Neural progenitor cell (in vitro differentiated cells): ENCODE data around the gene ZNF618. TPM values are rescaled to one million over a fixed set of nuclear protein-coding genes. Genes with fewer than 3 reads are reported as not detected.

Experiments used
- DNase-seq: peaks from one replicate; pipeline ENCODE4 v3.0.0-alpha.2; 2016; ENCODE audit warnings: low spot score
- H2AFZ ChIP-seq: fragments of 200-600 bp; sonication (generic); replicated peaks from 2 replicates; pipeline ENCODE4 v1.6.1; 2016; ENCODE audit warnings: antibody characterized with exemption
- H3F3A ChIP-seq: fragments of 200-600 bp; sonication (generic); 2 replicates; pipeline ENCODE4 v1.6.1; 2016; ENCODE audit warnings: antibody characterized with exemption, low read depth
- H3K27ac ChIP-seq: fragments of 200-600 bp; sonication (generic); 2 replicates; pipeline ENCODE4 v1.5.1; 2016; ENCODE audit warnings: mild to moderate bottlenecking
- H3K27me3 ChIP-seq: fragments of 200-600 bp; sonication (generic); 2 replicates; pipeline ENCODE4 v1.6.1; 2016; ENCODE audit warnings: mild to moderate bottlenecking, moderate library complexity
- H3K36me3 ChIP-seq: fragments of 200-600 bp; sonication (generic); 2 replicates; pipeline ENCODE4 v1.5.1; 2016
- H3K4me1 ChIP-seq: fragments of 200-600 bp; sonication (generic); 2 replicates; pipeline ENCODE4 v1.6.1; 2016; ENCODE audit warnings: mixed run types
- H3K4me2 ChIP-seq: fragments of 200-600 bp; sonication (generic); 2 replicates; pipeline ENCODE4 v1.6.1; 2016
- H3K4me3 ChIP-seq: fragments of 200-600 bp; sonication (generic); 2 replicates; pipeline ENCODE4 v1.5.1; 2016
- H3K79me2 ChIP-seq: fragments of 200-600 bp; sonication (generic); 2 replicates; pipeline ENCODE4 v1.6.1; 2016; ENCODE audit warnings: low read depth
- H3K9ac ChIP-seq: fragments of 200-600 bp; sonication (generic); 2 replicates; pipeline ENCODE4 v1.6.1; 2016
- H3K9me3 ChIP-seq: fragments of 200-600 bp; sonication (generic); 2 replicates; pipeline ENCODE4 v1.5.1; 2016; ENCODE audit warnings: low read depth
- H4K20me1 ChIP-seq: fragments of 200-600 bp; sonication (generic); 2 replicates; pipeline ENCODE4 v1.6.1; 2016; ENCODE audit warnings: low read depth
- H3K27ac Mint-ChIP-seq: 3 replicates; pipeline ENCODE4 v1.8.0; 2021; ENCODE audit warnings: mixed read lengths
- H3K27me3 Mint-ChIP-seq: 2 replicates; pipeline ENCODE4 v1.8.0; 2022; ENCODE audit warnings: low read depth, mild to moderate bottlenecking, inconsistent platforms, moderate library complexity, mixed read lengths; ENCODE audit not compliant: insufficient read depth
- H3K36me3 Mint-ChIP-seq: 3 replicates; pipeline ENCODE4 v1.8.0; 2021; ENCODE audit warnings: mixed read lengths
- H3K4me1 Mint-ChIP-seq: 3 replicates; pipeline ENCODE4 v1.8.0; 2021; ENCODE audit warnings: mixed read lengths
- H3K4me3 Mint-ChIP-seq: 3 replicates; pipeline ENCODE4 v1.8.0; 2021; ENCODE audit warnings: mild to moderate bottlenecking, moderate library complexity, mixed read lengths
- H3K9me3 Mint-ChIP-seq: 3 replicates; pipeline ENCODE4 v1.8.0; 2020; ENCODE audit warnings: mixed read lengths
- CTCF ChIP-seq: fragments of 200-600 bp; sonication (generic); IDR thresholded peaks from 2 replicates; pipeline ENCODE4 v1.5.1; 2017; ENCODE audit warnings: antibody characterized with exemption, mild to moderate bottlenecking
- EZH2 ChIP-seq: fragments of 200-600 bp; sonication (generic); IDR thresholded peaks from 2 replicates; pipeline ENCODE4 v1.6.1; 2017; ENCODE audit warnings: antibody characterized with exemption, mild to moderate bottlenecking, moderate library complexity
- EZH2phosphoT487 ChIP-seq: fragments of 200-600 bp; sonication (generic); IDR thresholded peaks from 2 replicates; pipeline ENCODE4 v1.6.1; 2017; ENCODE audit warnings: antibody characterized with exemption
- total RNA-seq: library from RNA; depleted of rRNA; stranded (reverse); fragments of >200 nt; gene quantifications from 2 replicates; pipeline ENCODE4 v1.2.3, GENCODE V29; 2015; ENCODE audit warnings: low replicate concordance

ZNF618 gene
- total RNA-seq, 1 donor from 2014 or later = 10.5 TPM

GRCh38 chr9:113932906-113933584 is 56.9 kb downstream of the ZNF618 start:
- H2AFZ ChIP-seq = no peak overlapping the region
- H3K27me3 ChIP-seq = no peaks in the 10 kb centered on the region
- H3K9ac ChIP-seq = no peak overlapping the region
- Mint-ChIP-seq H3K4me3 (no peak overlapping the region), H3K9me3 (peaks cover 14% of the 10 kb centered on the region), H3K4me1 (peaks cover 6% of the 10 kb centered on the region), H3K27me3 (no peaks in the 10 kb centered on the region), H3K36me3 (peaks cover 8% of the 10 kb centered on the region), H3K27ac (no peak overlapping the region)
- peaks cover 6% of the 10 kb centered on the region for H3K9me3 ChIP-seq
- no peak overlapping the region for H3K4me2 ChIP-seq
- H3K4me1 ChIP-seq = peaks cover 18% of the 10 kb centered on the region
- H3K4me3 ChIP-seq = no peak overlapping the region
- H3K79me2 ChIP-seq = peaks cover 92% of the 10 kb centered on the region
- H3K36me3 ChIP-seq = no peaks in the 10 kb centered on the region
- peaks cover 69% of the 10 kb centered on the region for H4K20me1 ChIP-seq
- no peak overlapping the region for H3K27ac ChIP-seq
- DNase-seq = no peak
- no peaks in the 10 kb centered on the region for H3F3A ChIP-seq
- TF ChIP-seq EZH2 = no peak
- no peak for TF ChIP-seq CTCF
- TF ChIP-seq EZH2phosphoT487 = no peak

- peaks cover 8% of the 10 kb centered on the region for H3K9me3 Mint-ChIP-seq
- no peak overlapping the region for H3K4me3 Mint-ChIP-seq
- peaks cover 3% of the 10 kb centered on the region for H3K36me3 Mint-ChIP-seq
- peaks cover 18% of the 10 kb centered on the region for H3K4me1 ChIP-seq
- H3K36me3 ChIP-seq = no peaks in the 10 kb centered on the region
- H3K27ac ChIP-seq = no peak overlapping the region
- TF ChIP-seq CTCF (no peak), EZH2 (no peak), EZH2phosphoT487 (no peak)
- no peak overlapping the region for H3K27ac Mint-ChIP-seq
- peaks cover 6% of the 10 kb centered on the region for H3K4me1 Mint-ChIP-seq
- no peaks in the 10 kb centered on the region for H3K27me3 Mint-ChIP-seq
- DNase-seq = no peak
- no peak overlapping the region for H2AFZ ChIP-seq
- no peaks in the 10 kb centered on the region for H3K27me3 ChIP-seq
- H4K20me1 ChIP-seq = peaks cover 69% of the 10 kb centered on the region
- no peak overlapping the region for H3K4me3 ChIP-seq
- peaks cover 2% of the 10 kb centered on the region for H3K9me3 ChIP-seq
- no peak overlapping the region for H3K4me2 ChIP-seq
- H3F3A ChIP-seq = no peaks in the 10 kb centered on the region
- H3K79me2 ChIP-seq = peaks cover 92% of the 10 kb centered on the region
- H3K9ac ChIP-seq = no peak overlapping the region
Observed at GRCh38 chr9:113933671-113934070, 57.6 kb downstream of the ZNF618 start.

- H3K36me3 ChIP-seq = no peaks in the 10 kb centered on the region
- H3K27me3 ChIP-seq = no peaks in the 10 kb centered on the region
- TF ChIP-seq EZH2 (no peak), EZH2phosphoT487 (no peak), CTCF (no peak)
- no peak overlapping the region for H3K9ac ChIP-seq
- peaks cover 92% of the 10 kb centered on the region for H3K79me2 ChIP-seq
- no peak for DNase-seq
- peaks cover 18% of the 10 kb centered on the region for H3K4me1 ChIP-seq
- Mint-ChIP-seq H3K4me3 (no peak overlapping the region), H3K4me1 (peaks cover 6% of the 10 kb centered on the region), H3K36me3 (peaks cover 3% of the 10 kb centered on the region), H3K27ac (no peak overlapping the region), H3K9me3 (peaks cover 8% of the 10 kb centered on the region), H3K27me3 (no peaks in the 10 kb centered on the region)
- H3K27ac ChIP-seq = no peak overlapping the region
- no peaks in the 10 kb centered on the region for H3K9me3 ChIP-seq
- H3K4me3 ChIP-seq = no peak overlapping the region
- H4K20me1 ChIP-seq = peaks cover 69% of the 10 kb centered on the region
- no peak overlapping the region for H2AFZ ChIP-seq
- H3F3A ChIP-seq = no peaks in the 10 kb centered on the region
- H3K4me2 ChIP-seq = no peak overlapping the region
Observed at GRCh38 chr9:113934167-113934828, 58.2 kb downstream of the ZNF618 start.
